Endothelial cell of umbilical vein (primary cell): Measurements from ENCODE around the gene CREBL2. TPM values are rescaled to one million over a fixed set of nuclear protein-coding genes. Genes with fewer than 3 reads are reported as not detected.

Experiments
- Bru-seq: library from RNA; stranded (reverse); fragments of 400-500 nt; gene quantifications from one replicate; lab custom pipeline; 2021; lab: Mats Ljungman, UMichigan
- BruChase-seq, 2 experiments: library from RNA; stranded (reverse); fragments of 400-500 nt; gene quantifications; one replicate each; lab custom pipeline; 2021; lab: Mats Ljungman, UMichigan
- BruUV-seq: library from RNA; stranded (reverse); fragments of 400-500 nt; replicated peaks from 2 replicates; lab custom pipeline; 2021; lab: Mats Ljungman, UMichigan
- CTCF ChIA-PET: fragments of 300-600, 350-600 bp; sonication (Branson Sonifier 250); formaldehyde crosslinking; loops from one replicate; lab custom pipeline; 2021; ENCODE audit warnings: antibody characterized with exemption, inconsistent platforms; lab: Charles Lee
- POLR2A ChIA-PET: fragments of 300-600, 350-600 bp; sonication (Branson Sonifier 250); formaldehyde crosslinking; loops from one replicate; lab custom pipeline; 2021; ENCODE audit warnings: antibody characterized with exemption, inconsistent platforms; lab: Charles Lee
- DNase-seq: peaks from one replicate; pipeline ENCODE4 v3.0.0-alpha.2; 2011; ENCODE audit warnings: low read depth, low spot score
- FAIRE-seq: peaks from 2 replicates; lab custom pipeline; 2011; peaks lifted over from hg19 to GRCh38; lab: Jason Lieb, UNC
- H2AFZ ChIP-seq: 2 replicates; pipeline ENCODE4 v1.6.0; 2012; ENCODE audit warnings: low read depth, low read length, control low read depth, inconsistent platforms
- H3K27ac ChIP-seq: 2 replicates; pipeline ENCODE4 v1.5.1; 2011; ENCODE audit warnings: low read depth, mild to moderate bottlenecking, control low read depth, low read length, moderate library complexity; ENCODE audit not compliant: insufficient read depth
- H3K27me3 ChIP-seq, 2 experiments: 2 replicates each; pipeline versions ENCODE4 v1.6.0 to v1.6.1; 2011; ENCODE audit warnings: low read length in 2 of 2, mixed read lengths in 1 of 2; ENCODE audit not compliant: control insufficient read depth in 2 of 2, insufficient read depth in 2 of 2
- H3K36me3 ChIP-seq, 2 experiments: 2 replicates in 1 of 2; 3 replicates in 1 of 2; pipeline ENCODE4 v1.5.1; 2011; ENCODE audit warnings: low read length in 2 of 2, mild to moderate bottlenecking in 1 of 2, moderate library complexity in 1 of 2; ENCODE audit not compliant: control insufficient read depth in 2 of 2, insufficient read depth in 2 of 2; ENCODE audit errors: extremely low read depth in 1 of 2
- H3K4me1 ChIP-seq: 3 replicates; pipeline ENCODE4 v1.5.1; 2011; ENCODE audit warnings: mild to moderate bottlenecking, low read length; ENCODE audit not compliant: control insufficient read depth, insufficient read depth; ENCODE audit errors: extremely low read depth
- H3K4me2 ChIP-seq: 2 replicates; pipeline ENCODE4 v1.6.1; 2011; ENCODE audit warnings: low read length, control low read depth, mixed read lengths; ENCODE audit not compliant: insufficient read depth
- H3K4me3 ChIP-seq, 3 experiments: fragments of 200-600 bp in 1 of 3; sonication (generic), shearing (Covaris generic) in 1 of 3; replicated peaks in 1 of 3; 2 replicates each; pipeline ENCODE4 v1.5.1; 2011 to 2016; ENCODE audit warnings: control low read depth in 3 of 3, low read length in 3 of 3, mild to moderate bottlenecking in 2 of 3, inconsistent platforms in 1 of 3, low read depth in 1 of 3, moderate library complexity in 1 of 3; ENCODE audit not compliant: insufficient read depth in 1 of 3
- H3K79me2 ChIP-seq: 2 replicates; pipeline ENCODE4 v1.6.0; 2012; ENCODE audit warnings: low read length, inconsistent platforms; ENCODE audit not compliant: control insufficient read depth, insufficient read depth
- H3K9ac ChIP-seq: replicated peaks from 2 replicates; pipeline ENCODE3; 2011; ENCODE audit warnings: low read length, control low read depth; ENCODE audit not compliant: insufficient read depth; ENCODE audit errors: extremely low read depth
- H3K9me1 ChIP-seq: replicated peaks from 3 replicates; pipeline ENCODE4 v1.6.0; 2011; ENCODE audit warnings: mild to moderate bottlenecking, low read length; ENCODE audit not compliant: control insufficient read depth, insufficient read depth; ENCODE audit errors: extremely low read depth
- H3K9me3 ChIP-seq: replicated peaks from 2 replicates; pipeline ENCODE4 v1.5.1; 2012; ENCODE audit warnings: low read length, inconsistent platforms; ENCODE audit not compliant: control insufficient read depth, insufficient read depth
- H4K20me1 ChIP-seq: replicated peaks from 2 replicates; pipeline ENCODE3; 2011; ENCODE audit warnings: mild to moderate bottlenecking, low read length; ENCODE audit not compliant: control insufficient read depth, insufficient read depth; ENCODE audit errors: extremely low read depth
- CTCF ChIP-seq, 2 donors: IDR thresholded peaks; 1 replicate in 1 of 2; 2 replicates in 1 of 2; pipeline ENCODE4 v1.5.1; 2011; ENCODE audit warnings: low read length in 2 of 2, mild to moderate bottlenecking in 2 of 2, moderate library complexity in 2 of 2, control low read depth in 1 of 2, inconsistent platforms in 1 of 2, low read depth in 1 of 2; ENCODE audit not compliant: insufficient read depth in 1 of 2; ENCODE audit errors: extremely low read depth in 1 of 2
- GATA2 ChIP-seq: IDR thresholded peaks from 2 replicates; pipeline ENCODE4 v1.7.0; 2011; ENCODE audit warnings: low read depth, mild to moderate bottlenecking, moderate library complexity, mixed read lengths, low read length; ENCODE audit not compliant: insufficient read length, insufficient read depth
- JUN ChIP-seq: IDR thresholded peaks from 2 replicates; pipeline ENCODE4 v1.6.1; 2011; ENCODE audit warnings: borderline replicate concordance, low read depth; ENCODE audit not compliant: insufficient read length, insufficient read depth
- MAX ChIP-seq: IDR thresholded peaks from 2 replicates; pipeline ENCODE4 v1.6.1; 2011; ENCODE audit not compliant: insufficient read depth, insufficient read length
- POLR2A ChIP-seq: IDR thresholded peaks from 2 replicates; pipeline ENCODE4 v1.6.1; 2012; ENCODE audit warnings: low read depth, mild to moderate bottlenecking, control low read depth, low read length
- POLR2AphosphoS5 ChIP-seq: IDR thresholded peaks from 2 replicates; pipeline ENCODE4 v1.6.1; 2012; ENCODE audit warnings: low read depth, mild to moderate bottlenecking, control low read depth, low read length, moderate library complexity; ENCODE audit not compliant: insufficient read depth
- dilution Hi-C: fragments of 300-500 bp; cut with MboI; formaldehyde crosslinking; loops from one replicate; pipeline ENCODE4 v1.15.0; 2019; ENCODE audit warnings: low sequenced_read_pairs; ENCODE audit not compliant: extremely low pct_ligation_motif_present
- intact Hi-C: fragments of 100-400 bp; cut with micrococcal nuclease; formaldehyde crosslinking; loops from one replicate; pipeline ENCODE4 v1.10.0; 2022
- long read RNA-seq: library from polyadenylated mRNA; stranded (forward); transcript quantifications from one replicate; pipeline ENCODE4 v2.0.0, GENCODE V29; 2021
- polyA minus RNA-seq, 3 experiments: library from RNA; depleted of rRNA, polyadenylated mRNA; stranded (reverse); fragments of >200 nt; gene quantifications; 1 replicate in 1 of 3; 2 replicates in 2 of 3; pipeline ENCODE4 v1.2.3, GENCODE V29; 2011
- polyA plus RNA-seq, 4 experiments: library from polyadenylated mRNA; depleted of rRNA in 3 of 4; stranded (reverse) in 3 of 4; unstranded in 1 of 4; fragments of >200 nt; gene quantifications; 2 replicates each; pipeline versions ENCODE4 v1.2.1 to v1.2.3, GENCODE V29; 2011 to 2012; ENCODE audit warnings: missing spikeins in 1 of 4
- total RNA-seq: library from RNA; stranded (reverse); gene quantifications from 2 replicates; pipeline ENCODE4 v1.2.3, GENCODE V29; 2021

CREBL2 gene
- 14.5 and 19.4 TPM in 2 replicates for total RNA-seq
- polyA plus RNA-seq: 8.3 and 10.5 TPM in 2 replicates
- polyA plus RNA-seq (2011; cell fraction: cytosol; rRNA removed): 11.0 and 11.2 TPM in 2 replicates
- polyA plus RNA-seq (2011; cell fraction: nucleus; rRNA removed): 4.3 and 5.8 TPM in 2 replicates
- polyA plus RNA-seq (2012): 15.8 and 19.0 TPM in 2 replicates
- polyA minus RNA-seq: 14.0 and 17.8 TPM in 2 replicates
- 9.6 TPM for polyA minus RNA-seq (2011; cell fraction: cytosol; rRNA and poly(A)+ RNA removed)
- 5.6 and 5.9 TPM in 2 replicates for polyA minus RNA-seq (2011; cell fraction: nucleus; rRNA and poly(A)+ RNA removed)
- percentile 61 among the genes with signal in this experiment for Bru-seq, nascent RNA
- BruChase-seq, experiment 1, labeled RNA remaining after a 6-hour chase: percentile 78 among the genes with signal in this experiment
- BruChase-seq, experiment 2, labeled RNA remaining after a 2-hour chase: percentile 63 among the genes with signal in this experiment
- long read RNA-seq, transcript CREBL2-201 (4 exons, 3,754 nt): major isoform, 46 of 51 reads
- long read RNA-seq, partial matches to known transcripts: 0 of 51 reads
- long read RNA-seq, other reads (novel, unspliced or antisense): 5 of 51 reads

- Histone ChIP-seq H3K4me3 (peak within 1 kb of the TSS; percentile 75 to 86 (median 84)), H3K9ac (peak within 1 kb of the TSS; percentile 84), H2AFZ (peak within 1 kb of the TSS; percentile 86), H3K27me3 (no peaks in the 10 kb centered on the region), H3K9me1 (no peaks in the 10 kb centered on the region), H3K27ac (peak within 1 kb of the TSS; percentile 81), H3K9me3 (no peaks in the 10 kb centered on the region), H3K4me2 (peak within 1 kb of the TSS; percentile 93), H4K20me1 (no peaks in the 10 kb centered on the region), H3K4me1 (peaks cover 5% of the 10 kb centered on the region), H3K36me3 (peaks cover 0 to 2% of the 10 kb centered on the region in 2 experiments), H3K79me2 (peaks cover 4% of the 10 kb centered on the region)
- FAIRE-seq: peak; percentile 88
- intact Hi-C loops (loop anchor here (1.0 kb wide), 2 partner anchors 45 to 49 kb away; partner anchors contain the start of gene DUSP16), dilution Hi-C loops (no loop called here)
- ChIA-PET CTCF (interaction anchor here (0.7 to 1.9 kb wide), 10 partner anchors 10 to 235 kb away, joined by 3 to 7 read pairs (median 4); no protein-coding TSS in a partner anchor), POLR2A (no interaction called here)
- peak; percentile 16 for TF ChIP-seq GATA2
- no peak for TF ChIP-seq JUN
- peak; percentile 20 for TF ChIP-seq POLR2A
- no peak for TF ChIP-seq CTCF (IDR thresholded peaks at IDR 0.05; ENCODE audit: extremely low read depth in 1 of 2, insufficient read depth in 1 of 2, low read depth in 1 of 2, low read length in 2 of 2)
- TF ChIP-seq MAX: peak; percentile 20
- TF ChIP-seq POLR2AphosphoS5: peak; percentile 51
- BruUV-seq: TSS peak; percentile 97
- DNase-seq: peak; percentile 98
These were observed at the start of gene CREBL2 for GRCh38 chr12:12611512-12612306. TSS of gene CREBL2 (plus strand) at chr12:12611876. CDS start at chr12:12612173, 297 bp downstream.
